Body of pancreas (tissue), 4 donors: ENCODE results near the gene GCLC. TPM values are rescaled to one million over a fixed set of nuclear protein-coding genes. Genes with fewer than 3 reads are reported as not detected.

Experiments used
- ATAC-seq: fragments of 150-250 bp; one replicate; pipeline ENCODE4 v1.9.1; 2016
- DNase-seq, 4 donors: peaks; one replicate each; pipeline ENCODE4 v3.0.0-alpha.2; 2019
- H3K27ac ChIP-seq, 4 donors: fragments of 200-600 bp; sonication (generic); 1 replicate in 3 of 4; 2 replicates in 1 of 4; pipeline versions ENCODE4 v1.5.1 to v1.6.1; 2016 to 2019; ENCODE audit warnings: mild to moderate bottlenecking in 1 of 4, mixed read lengths in 1 of 4, moderate library complexity in 1 of 4
- H3K27me3 ChIP-seq, 2 donors: fragments of 200-600 bp; sonication (generic); one replicate each; pipeline ENCODE4 v1.6.0; 2016; ENCODE audit warnings: mild to moderate bottlenecking in 1 of 2
- H3K36me3 ChIP-seq, 2 donors: fragments of 200-600 bp; sonication (generic); replicated peaks in 1 of 2; 2 replicates each; pipeline ENCODE4 v1.5.1; 2016; ENCODE audit warnings: low read depth in 2 of 2; ENCODE audit not compliant: insufficient read depth in 1 of 2
- H3K4me1 ChIP-seq: fragments of 200-600 bp; sonication (generic); one replicate; pipeline ENCODE4 v1.6.0; 2016
- H3K4me3 ChIP-seq, 2 donors: fragments of 200-600 bp; sonication (generic); 1 replicate in 1 of 2; 2 replicates in 1 of 2; pipeline ENCODE4 v1.5.1; 2016 to 2019
- H3K9me3 ChIP-seq, 3 donors: fragments of 200-600 bp; sonication (generic); 1 replicate in 2 of 3; 2 replicates in 1 of 3; pipeline ENCODE4 v1.5.1; 2016
- CTCF ChIP-seq, 7 experiments: fragments of 450-650 bp in 4 of 7; fragments of 200-600 bp in 3 of 7; sonication (generic) in 3 of 7; IDR thresholded peaks; one replicate each; pipeline ENCODE4 v1.5.1; 2016 to 2019; ENCODE audit warnings: antibody characterized with exemption in 7 of 7
- POLR2A ChIP-seq, 3 donors: fragments of 450-650 bp; IDR thresholded peaks; one replicate each; pipeline ENCODE4 v1.6.1; 2016; ENCODE audit warnings: antibody characterized with exemption in 3 of 3, mild to moderate bottlenecking in 2 of 3
- WGBS, 2 donors: methylation state at CpG; one replicate each; pipeline ENCODE4 v1.1.5; 2017; 5-methylcytosine and 5-hydroxymethylcytosine counted together
- intact Hi-C: fragments of 100-400 bp; cut with DNase I; formaldehyde crosslinking; loops from one replicate; pipeline ENCODE4 v1.15.1; 2023
- total RNA-seq, 2 donors: library from RNA; depleted of rRNA; stranded (reverse); fragments of >200 nt; gene quantifications; one replicate each; pipeline ENCODE4 v1.1.0, GENCODE V29; 2016

GCLC gene
- total RNA-seq, 2 donors from 2014 or later: 27.2 to 30.7 TPM

- no peaks in the 10 kb centered on the region for H3K27me3 ChIP-seq
- intact Hi-C loops: no loop called here
- no peak for DNase-seq
- H3K4me3 ChIP-seq: no peak overlapping the region
- H3K36me3 ChIP-seq: peaks cover 0 to 2% of the 10 kb centered on the region in 2 donors
- H3K4me1 ChIP-seq: peaks cover 42% of the 10 kb centered on the region
- TF ChIP-seq CTCF (IDR thresholded peaks at IDR 0.05) (no peak), POLR2A (IDR thresholded peaks at IDR 0.05) (no peak)
- H3K27ac ChIP-seq: peak overlapping the region in 1 of 4 donors; percentile 30
- H3K9me3 ChIP-seq: no peaks in the 10 kb centered on the region
- no peak for ATAC-seq
- 40 to 62% methylated on average over 1 of the region's 1 CpG for WGBS, 2 donors
These were observed 26.0 kb downstream of the GCLC start for GRCh38 chr6:53518862-53519261.

GRCh38 chr6:53517021-53517420, 27.9 kb downstream of the GCLC start:
- no peak overlapping the region for H3K27ac ChIP-seq

GRCh38 chr6:53514677-53515076, 30.2 kb downstream of the GCLC start:
- no peaks in the 10 kb centered on the region for H3K9me3 ChIP-seq
- TF ChIP-seq POLR2A (IDR thresholded peaks at IDR 0.05) (no peak), CTCF (IDR thresholded peaks at IDR 0.05) (no peak)

More at GRCh38 chr6:53517021-53517420, 27.9 kb downstream of the GCLC start:
- H3K9me3 ChIP-seq: no peaks in the 10 kb centered on the region
- no peak overlapping the region for H3K4me3 ChIP-seq
- no peaks in the 10 kb centered on the region for H3K27me3 ChIP-seq
- peaks cover 0 to 2% of the 10 kb centered on the region in 2 donors for H3K36me3 ChIP-seq
- intact Hi-C loops: no loop called here
- DNase-seq (no peak), ATAC-seq (no peak)
- TF ChIP-seq CTCF (IDR thresholded peaks at IDR 0.05) (no peak), POLR2A (IDR thresholded peaks at IDR 0.05) (no peak)
- H3K4me1 ChIP-seq: peaks cover 46% of the 10 kb centered on the region
- WGBS, 2 donors: 39 to 65% methylated on average over 2 of the region's 2 CpGs

GRCh38 chr6:53513519-53513966, 31.4 kb downstream of the GCLC start:
- Histone ChIP-seq H3K4me1 (peaks cover 55% of the 10 kb centered on the region), H3K36me3 (no peaks in the 10 kb centered on the region), H3K27me3 (no peaks in the 10 kb centered on the region), H3K27ac (peak overlapping the region in 2 of 4 donors; percentile 50 to 67), H3K4me3 (no peak overlapping the region), H3K9me3 (no peaks in the 10 kb centered on the region)
- intact Hi-C loops: no loop called here
- WGBS, 2 donors: 10 to 17% methylated on average over 2 of the region's 2 CpGs
- no peak for DNase-seq
- peak; percentile 38 for ATAC-seq
- TF ChIP-seq CTCF (IDR thresholded peaks at IDR 0.05) (peak in 5 of 7 experiments; percentile 14 to 54 (median 43)), POLR2A (IDR thresholded peaks at IDR 0.05) (no peak)

More at GRCh38 chr6:53514677-53515076, 30.2 kb downstream of the GCLC start:
- ATAC-seq (no peak), DNase-seq (no peak)
- Histone ChIP-seq H3K4me1 (peaks cover 59% of the 10 kb centered on the region), H3K27ac (peak overlapping the region in 2 of 4 donors; percentile 4 to 67), H3K27me3 (no peaks in the 10 kb centered on the region), H3K36me3 (no peaks in the 10 kb centered on the region), H3K4me3 (no peak overlapping the region)
- intact Hi-C loops: no loop called here
- WGBS, 2 donors: 49% methylated on average over 3 of the region's 3 CpGs

GRCh38 chr6:53513056-53513455, 31.8 kb downstream of the GCLC start:
- TF ChIP-seq CTCF (IDR thresholded peaks at IDR 0.05) (no peak), POLR2A (IDR thresholded peaks at IDR 0.05) (no peak)
- Histone ChIP-seq H3K36me3 (no peaks in the 10 kb centered on the region), H3K4me3 (no peak overlapping the region), H3K27me3 (no peaks in the 10 kb centered on the region), H3K27ac (peak overlapping the region in 3 of 4 donors; percentile 18 to 67 (median 50)), H3K4me1 (peaks cover 55% of the 10 kb centered on the region), H3K9me3 (no peaks in the 10 kb centered on the region)
- peak; percentile 31 for ATAC-seq
- intact Hi-C loops: no loop called here
- WGBS, 2 donors: 24 to 27% methylated on average over 4 of the region's 4 CpGs
- no peak for DNase-seq
